ENCODE results near the gene GP2. TPM values are rescaled to one million over a fixed set of nuclear protein-coding genes. Genes with fewer than 3 reads are reported as not detected.

The GP2 gene
- total RNA-seq, 1 donor from 2014 or later: not detected

GRCh38 chr16:20307240-20307671 is 20.1 kb downstream of the GP2 start:
- no peak for DNase-seq (ENCODE audit: low read depth)

DNA sequence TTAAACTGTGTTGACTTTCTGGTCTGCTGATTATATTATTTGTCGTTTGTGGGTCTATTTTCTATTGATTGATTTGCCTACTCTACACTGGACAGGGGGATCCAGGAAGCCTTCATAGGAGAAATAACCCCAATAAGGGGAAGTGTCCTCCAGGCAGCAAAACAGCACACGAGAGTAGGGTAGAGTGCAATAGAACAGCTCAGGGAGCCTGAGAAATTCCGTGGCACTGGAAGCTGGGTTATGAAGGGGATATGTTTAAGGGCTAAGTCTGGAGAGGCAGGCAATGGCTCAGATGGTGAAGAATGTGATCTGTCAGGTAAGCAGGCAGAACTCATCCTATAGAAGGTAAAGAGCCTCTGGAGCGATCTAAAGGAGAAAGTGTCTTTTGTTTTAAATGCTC is 20.9 kb downstream of the GP2 start:
- no peak for DNase-seq (ENCODE audit: low read depth)

DNA sequence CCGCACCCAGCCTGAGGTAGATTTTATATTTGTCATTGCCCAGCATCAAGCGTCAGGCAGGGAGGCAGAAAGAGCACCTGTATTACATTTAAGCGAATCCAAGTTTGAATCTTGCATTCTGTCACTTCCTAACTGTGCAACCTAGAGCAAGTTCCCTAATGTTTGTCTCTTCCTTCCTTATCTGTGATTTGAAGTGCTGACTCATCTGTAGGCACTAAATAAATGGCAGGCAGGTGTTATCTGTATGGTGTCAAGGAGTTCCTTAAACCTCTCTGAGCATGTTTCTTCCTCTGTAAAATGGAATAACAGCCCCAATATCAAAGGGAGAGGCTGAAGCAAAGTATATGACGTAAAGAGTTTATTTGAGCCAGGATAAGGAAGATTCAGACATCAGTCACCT is 24.3 kb downstream of the GP2 start:
- DNase-seq (ENCODE audit: low read depth): no peak

DNA sequence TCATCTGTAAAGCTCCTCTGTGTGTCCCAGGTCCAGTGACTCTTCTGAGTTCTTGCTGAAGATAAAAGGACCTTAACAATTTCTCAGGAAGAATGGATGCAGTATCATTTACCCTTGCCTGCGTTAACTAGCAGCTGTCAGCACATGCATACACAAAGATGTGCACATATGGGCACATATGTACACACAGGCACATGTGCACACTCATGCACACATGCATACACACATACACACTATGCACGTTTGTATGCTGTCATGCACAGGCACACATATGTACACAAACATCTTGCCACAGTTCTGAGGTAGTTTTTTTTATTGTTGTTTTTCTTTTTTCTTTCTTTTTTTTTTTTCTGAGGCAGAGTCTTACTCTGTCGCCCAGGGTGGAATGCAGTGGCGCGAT is 24.9 kb downstream of the GP2 start:
- no peak for DNase-seq (ENCODE audit: low read depth)

- no peak for DNase-seq (ENCODE audit: low read depth)
Measured at GRCh38 chr16:20301840-20302239, 25.5 kb downstream of the GP2 start.

GRCh38 chr16:20300312-20301097 is 26.8 kb downstream of the GP2 start:
- peak; percentile 69 for DNase-seq (ENCODE audit: low read depth)

DNA sequence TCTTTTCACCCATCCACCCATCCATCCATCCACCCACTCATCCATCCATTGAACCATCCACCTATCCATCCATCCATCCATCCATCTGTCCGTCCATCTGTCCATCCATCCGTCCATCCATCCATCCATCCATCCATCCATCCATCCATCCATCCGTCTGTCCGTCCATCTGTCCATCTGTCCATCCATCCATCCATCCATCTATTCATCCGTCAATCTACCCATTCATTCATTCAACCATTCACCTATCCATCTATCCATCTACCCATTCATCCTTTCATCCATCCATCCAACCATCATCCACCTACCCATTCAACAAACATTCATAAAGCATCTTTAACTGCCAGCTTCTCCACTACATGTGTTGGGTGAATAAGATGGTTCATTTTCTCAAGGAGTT is 28.9 kb downstream of the GP2 start:
- DNase-seq (ENCODE audit: low read depth): no peak

DNA sequence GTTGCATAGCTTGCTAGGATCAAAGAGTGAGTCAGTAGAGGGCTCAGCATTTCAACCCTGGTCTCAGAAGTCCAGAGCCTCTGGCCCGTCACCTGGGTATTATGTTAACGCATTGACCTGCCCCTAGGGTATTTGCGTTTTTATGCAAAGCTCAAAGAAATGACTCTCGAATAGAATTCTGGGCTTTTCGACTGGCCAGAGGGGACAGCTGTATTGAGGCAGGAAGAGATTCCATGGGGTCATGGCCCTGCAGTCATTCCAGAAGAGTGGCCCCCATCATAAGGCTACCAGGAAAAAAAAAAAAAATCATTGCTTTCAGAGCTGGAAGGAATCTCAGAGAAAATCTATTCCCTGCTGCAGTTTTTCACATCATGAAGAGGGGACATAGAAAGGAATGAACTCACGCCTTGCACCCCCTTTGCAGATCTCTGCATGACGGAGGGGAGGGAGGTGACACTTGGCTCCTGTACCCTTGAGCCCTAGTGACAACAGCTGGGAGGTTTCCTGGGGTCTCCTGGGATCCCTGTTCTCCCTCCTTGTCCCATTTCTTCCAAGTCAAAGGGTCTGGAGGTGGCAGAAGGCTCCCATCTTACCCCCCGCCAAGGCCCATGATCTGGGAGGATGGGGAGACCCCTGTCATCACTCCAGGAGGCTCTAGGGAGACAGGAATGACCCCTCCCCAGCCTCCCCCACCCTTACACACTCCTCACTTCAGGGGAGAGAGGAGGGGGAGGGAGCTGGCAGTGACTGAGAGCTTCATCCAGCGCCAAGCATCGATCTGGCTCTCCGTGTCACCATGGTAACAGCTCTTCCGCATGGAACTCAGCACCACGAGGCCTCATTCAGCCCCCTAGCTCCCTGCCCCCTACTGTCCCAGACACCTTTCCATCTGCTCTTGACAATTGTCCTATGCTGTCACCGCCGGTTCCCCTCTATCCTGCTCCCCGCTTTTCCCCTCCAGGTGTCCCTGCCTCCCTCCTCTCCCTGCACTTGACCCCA is 35.8 kb downstream of the GP2 start:
- no peak for DNase-seq (ENCODE audit: low read depth)

DNA sequence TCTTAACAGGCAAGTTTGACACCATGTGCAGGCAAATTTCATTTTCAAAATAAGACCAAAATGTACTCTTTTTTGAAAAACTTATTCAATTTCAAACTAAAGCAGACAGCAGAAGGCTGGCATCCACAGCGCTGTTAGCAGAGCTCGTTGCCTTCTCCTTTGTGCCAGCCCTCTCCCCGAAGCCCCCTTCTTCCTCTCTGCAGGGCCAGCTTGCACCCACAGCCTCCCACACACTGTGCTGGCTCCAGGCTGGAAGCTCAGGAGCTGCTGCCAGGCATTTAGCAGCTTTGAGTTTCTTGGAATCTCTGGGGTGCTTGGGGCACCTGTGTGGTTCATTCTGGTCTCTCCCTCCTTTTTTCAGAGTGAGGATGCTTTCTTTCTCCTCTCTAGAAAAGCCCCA is 37.7 kb downstream of the GP2 start:
- DNase-seq (ENCODE audit: low read depth): no peak

- DNase-seq (ENCODE audit: low read depth): no peak
Measured at GRCh38 chr16:20285993-20286499, 41.3 kb downstream of the GP2 start.

DNA sequence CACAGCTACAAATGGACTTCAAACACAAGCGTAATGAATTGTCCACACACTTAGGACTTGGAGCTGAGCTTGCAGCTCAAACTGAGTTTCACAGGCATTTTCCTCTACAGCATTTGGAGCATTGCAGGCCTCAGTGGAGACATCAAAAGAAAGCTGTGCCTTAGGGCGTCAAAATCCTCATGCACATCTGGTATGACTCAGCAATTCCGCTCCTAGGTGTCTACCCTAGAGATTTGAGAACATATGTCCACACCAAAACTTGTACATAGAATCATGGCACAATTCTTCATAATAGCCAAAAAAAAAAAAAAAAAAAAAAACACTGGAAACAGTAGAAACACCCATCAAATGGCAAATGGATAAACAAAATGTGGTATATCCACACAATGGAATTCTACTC is 47.1 kb downstream of the GP2 start:
- DNase-seq (ENCODE audit: low read depth): no peak

- no peak for DNase-seq (ENCODE audit: low read depth)
Measured at GRCh38 chr16:20271893-20272292, 55.4 kb downstream of the GP2 start.

DNA sequence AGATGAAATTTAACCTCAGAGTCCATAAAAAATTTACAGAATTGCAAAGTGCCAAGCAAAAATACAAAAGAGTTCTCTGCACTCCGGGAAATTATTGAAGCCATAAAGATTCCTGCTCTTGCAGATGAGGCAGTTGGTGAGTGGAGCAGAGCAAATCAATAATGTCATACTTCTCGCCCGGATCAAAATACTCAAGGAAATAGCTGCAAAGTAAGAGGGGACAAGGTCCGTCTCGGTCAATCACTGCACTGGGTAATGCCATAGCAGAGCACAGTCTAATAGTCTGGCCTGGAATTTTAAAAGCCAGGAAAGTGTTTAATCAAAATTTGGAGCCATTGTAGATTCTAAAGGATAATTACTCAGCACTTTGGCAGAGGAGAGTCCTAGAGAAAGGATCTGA is 58.9 kb downstream of the GP2 start:
- no peak for DNase-seq (ENCODE audit: low read depth)

GRCh38 chr16:20265019-20265418 is 62.3 kb downstream of the GP2 start:
- no peak for DNase-seq (ENCODE audit: low read depth)

DNA sequence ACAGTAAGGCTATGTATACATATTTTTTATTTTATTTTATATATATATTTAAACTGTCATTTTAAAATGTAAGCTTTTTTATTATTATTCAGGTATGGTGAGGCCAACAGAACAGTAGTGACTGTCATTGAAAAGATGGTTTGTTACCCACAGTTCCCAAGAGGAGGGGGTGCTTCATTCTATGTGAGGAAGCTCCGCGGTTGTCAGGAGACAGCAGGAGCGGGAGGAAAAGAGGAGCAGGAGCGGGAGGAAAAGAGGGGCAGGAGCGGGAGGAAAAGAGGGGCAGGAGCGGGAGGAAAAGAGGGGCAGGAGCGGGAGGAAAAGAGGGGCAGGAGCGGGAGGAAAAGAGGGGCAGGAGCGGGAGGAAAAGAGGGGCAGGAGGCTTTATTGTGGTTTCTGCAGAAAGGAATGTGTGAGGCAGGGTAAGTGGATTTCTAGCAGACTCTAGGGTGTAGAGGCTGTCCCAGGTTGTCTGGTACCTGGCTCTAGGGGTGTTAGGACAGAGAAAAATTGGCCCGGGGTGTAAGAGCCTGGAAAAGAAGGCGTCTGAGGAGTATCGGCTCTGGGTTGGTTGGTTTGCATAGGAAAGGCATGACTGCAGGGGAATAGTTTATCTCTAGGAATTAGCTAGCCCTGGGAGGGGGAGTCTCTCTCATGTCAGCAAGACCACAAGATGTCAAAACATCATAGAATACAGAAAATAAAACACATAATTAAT is 64.0 kb downstream of the GP2 start:
- no peak for DNase-seq (ENCODE audit: low read depth)

- no peak for DNase-seq (ENCODE audit: low read depth)
Measured at GRCh38 chr16:20262248-20262647, 65.1 kb downstream of the GP2 start.

- no peak for DNase-seq (ENCODE audit: low read depth)
Measured at GRCh38 chr16:20260215-20261009, 66.9 kb downstream of the GP2 start.

All from myocyte (in vitro differentiated cells).